Measurements from ENCODE around the gene ATP8A2.
"Not testable (repeated sequence)": the region's sequence is repeated elsewhere in the genome, so short reads cannot be mapped to it uniquely, and the experiment has no call there.

ATP8A2 gene

DNA sequence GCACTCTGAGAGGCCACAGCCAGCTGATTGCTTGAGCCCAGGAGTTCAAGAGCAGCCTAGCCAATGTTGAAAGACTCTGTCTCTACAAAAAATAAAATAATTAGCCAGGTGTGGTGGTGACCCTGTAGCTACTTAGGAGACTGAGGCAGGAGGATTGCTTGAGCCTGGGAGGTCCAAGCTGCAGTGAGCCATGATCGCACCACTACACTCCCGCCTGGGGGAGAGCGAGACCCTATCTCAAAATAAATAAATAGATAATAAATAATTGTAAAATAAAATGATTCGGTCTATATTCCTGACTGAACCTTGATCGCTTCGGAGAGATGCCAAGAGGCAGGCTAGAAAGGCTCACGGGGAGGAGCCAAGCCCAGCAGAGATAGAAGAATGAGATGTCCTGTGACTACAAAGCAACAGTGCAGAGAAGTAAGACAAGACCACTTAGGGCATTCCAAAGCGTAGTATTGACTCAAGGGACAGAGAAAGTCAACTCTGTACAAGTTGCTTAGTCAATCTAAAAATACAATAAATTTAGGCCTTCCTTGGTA is 667.2 kb downstream of the ATP8A2 start:
- DNase-seq (ENCODE audit: low spot score) = no peak

DNA sequence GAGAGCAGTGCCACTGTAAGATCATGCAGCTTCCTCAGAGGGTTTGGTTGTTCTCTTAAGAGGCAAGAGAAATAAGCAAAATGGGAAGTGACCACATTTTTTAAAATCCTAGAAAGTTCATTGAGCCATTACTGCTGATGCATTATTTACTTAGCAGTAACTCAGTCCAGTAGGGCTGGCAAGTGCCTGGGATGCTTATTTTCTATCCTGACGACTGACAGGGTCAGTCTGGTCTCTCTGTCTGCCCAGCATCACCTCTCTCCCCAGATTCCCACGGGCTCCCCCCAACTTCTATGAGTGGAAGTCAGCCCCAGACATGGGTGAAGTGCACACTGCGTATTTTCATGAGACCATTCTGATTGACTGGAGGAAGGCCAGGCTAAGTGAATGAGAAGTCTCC is 669.7 kb downstream of the ATP8A2 start:
- DNase-seq (ENCODE audit: low spot score) = no peak

DNA sequence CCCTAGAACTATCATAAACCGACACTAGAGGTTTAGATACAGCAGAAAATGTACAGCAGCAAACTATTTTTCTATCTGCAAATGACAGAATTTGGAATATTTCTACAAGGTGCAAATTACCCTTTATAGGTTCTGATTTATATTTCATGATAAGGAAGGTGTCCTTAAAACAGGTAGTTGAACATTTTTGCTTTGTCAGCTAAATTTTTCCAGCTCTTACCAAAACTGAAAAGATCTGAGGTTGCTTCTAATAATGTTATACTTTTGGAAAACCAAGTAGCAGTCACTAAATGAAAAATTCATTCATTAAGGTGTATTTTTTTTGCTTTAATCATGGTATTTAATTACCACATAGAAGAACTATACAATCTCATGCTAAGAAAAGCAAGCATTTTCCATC is 671.0 kb downstream of the ATP8A2 start:
- no peak for DNase-seq (ENCODE audit: low spot score)

DNA sequence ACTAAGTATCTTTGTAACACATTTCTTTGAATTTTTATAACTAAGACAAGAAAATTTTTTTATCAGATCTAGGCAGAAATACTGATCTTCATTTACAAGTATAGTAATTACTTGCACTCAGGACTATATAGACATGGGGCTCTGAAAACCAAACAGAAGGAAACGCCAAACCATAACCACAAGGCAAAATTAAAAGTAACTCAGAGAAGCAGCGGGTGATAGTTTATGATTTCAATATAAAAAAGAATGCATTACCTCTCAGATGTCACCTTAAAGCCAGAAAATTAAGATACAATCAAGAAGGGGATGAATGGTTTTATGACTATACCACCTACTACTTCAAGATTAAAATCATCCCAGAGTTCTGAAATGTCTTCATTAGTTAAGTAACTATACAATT is 673.4 kb downstream of the ATP8A2 start:
- no peak for DNase-seq (ENCODE audit: low spot score)

DNA sequence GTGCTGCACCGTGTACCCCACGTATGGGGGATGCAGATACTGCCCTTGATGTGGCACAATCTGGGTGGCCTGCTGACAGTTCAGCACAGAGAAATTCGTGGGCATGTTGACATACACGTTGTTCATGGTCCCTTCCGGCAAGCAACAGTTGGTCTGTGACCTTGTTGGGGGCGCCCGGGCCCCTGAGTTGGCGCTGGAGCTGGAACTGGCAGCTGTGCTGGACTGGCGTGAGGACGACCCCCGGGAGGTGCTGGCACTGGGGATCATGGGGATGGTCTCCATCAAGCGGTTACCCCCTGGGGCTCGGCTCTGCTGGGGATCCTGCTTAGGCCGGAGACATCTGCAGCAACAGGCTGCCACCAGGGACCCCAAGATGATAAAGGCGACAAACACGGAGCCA is 674.9 kb downstream of the ATP8A2 start:
- no peak for DNase-seq (ENCODE audit: low spot score)

DNA sequence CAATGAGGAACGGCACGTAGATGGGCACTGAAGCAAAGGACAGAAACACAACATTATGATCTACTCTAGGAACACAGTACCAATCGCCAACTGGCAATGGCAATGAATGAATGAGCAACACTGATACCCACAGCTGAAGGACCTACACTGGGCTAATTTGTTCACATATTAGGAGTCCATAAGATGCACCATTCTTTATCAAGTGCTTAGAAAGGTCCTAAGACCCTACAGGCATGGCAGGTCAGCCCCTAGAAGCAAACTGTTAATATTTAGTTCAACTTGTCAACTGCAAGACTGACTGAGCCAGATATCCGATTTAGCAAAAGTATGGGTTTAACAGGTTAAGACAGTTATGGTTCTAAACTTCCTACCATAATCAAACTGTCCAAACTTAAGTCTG is 675.3 kb downstream of the ATP8A2 start:
- DNase-seq (ENCODE audit: low spot score) = no peak

DNA sequence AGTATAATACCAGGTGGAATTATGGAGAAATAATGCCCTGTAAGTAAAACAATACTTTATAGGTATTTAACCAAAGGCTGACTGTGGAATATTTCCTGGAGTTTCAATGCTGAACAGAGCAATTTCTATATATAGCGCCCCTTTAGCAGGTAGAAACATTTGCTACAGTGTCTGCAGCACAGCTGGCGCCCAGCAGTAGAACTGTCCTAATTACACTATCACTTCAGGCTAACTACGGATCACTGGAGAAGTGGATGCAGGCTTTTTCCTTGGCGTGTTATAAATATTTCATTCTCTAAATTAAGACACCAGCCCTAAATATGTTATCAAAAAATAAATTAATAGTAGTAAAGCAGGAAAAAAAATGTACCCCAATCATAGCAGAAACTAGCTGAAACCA is 677.0 kb downstream of the ATP8A2 start:
- no peak for DNase-seq (ENCODE audit: low spot score)

DNA sequence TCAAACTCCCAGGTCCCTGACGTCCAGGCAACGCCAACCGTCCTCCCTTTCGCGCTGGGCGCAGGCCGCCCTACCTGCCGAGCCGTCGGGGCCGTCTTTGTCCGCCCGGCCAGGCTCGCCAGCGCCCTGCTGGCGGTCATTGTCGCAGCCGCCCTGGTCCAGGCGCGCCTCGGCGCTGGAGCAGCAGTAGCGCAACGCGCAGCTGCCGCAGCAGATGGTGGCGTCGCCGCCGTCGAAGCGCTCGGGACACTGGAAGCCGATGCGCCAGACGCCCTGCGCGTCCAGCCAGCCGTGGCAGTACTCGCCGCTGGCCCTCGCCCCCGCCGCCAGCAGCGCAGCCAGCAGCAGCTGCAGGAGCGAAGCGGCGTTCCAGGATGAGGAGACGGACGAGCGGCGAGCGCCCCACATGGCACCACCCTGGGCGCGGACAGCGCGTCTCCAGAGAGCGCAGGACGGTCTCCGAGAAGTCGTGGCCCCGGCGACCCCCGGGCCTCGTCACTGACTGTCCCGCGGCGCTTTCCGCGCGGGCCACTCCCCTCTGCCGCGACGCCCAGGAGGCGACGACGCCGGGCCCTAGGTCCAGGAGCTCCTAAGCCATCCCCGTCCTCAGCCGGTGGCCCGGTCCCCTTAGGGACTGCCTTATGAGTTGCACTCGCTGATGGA is 678.9 kb downstream of the ATP8A2 start:
- no peak for DNase-seq (ENCODE audit: low spot score)

DNA sequence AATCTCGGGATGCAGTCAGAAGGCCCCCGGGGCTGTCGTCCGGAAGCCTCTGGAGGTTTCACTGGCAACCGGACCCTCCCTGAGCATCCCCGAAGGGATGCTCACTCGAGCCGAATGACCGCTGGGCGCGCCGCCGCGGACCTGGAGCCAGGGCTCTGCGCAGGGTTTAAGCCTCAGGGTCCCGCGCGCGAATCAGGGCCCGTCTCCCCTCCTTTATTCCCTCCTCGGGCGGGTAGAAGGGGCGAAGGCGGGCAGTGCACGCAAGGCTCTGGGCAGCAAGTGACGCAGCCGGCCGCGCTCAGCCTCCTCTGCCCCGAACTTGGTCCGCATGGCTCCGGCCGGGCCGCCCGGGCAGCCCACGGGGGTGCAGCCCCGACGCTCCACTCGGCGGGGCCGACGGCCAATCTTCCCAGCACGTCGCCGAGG is 679.5 kb downstream of the ATP8A2 start:
- DNase-seq (ENCODE audit: low spot score) = no peak

DNA sequence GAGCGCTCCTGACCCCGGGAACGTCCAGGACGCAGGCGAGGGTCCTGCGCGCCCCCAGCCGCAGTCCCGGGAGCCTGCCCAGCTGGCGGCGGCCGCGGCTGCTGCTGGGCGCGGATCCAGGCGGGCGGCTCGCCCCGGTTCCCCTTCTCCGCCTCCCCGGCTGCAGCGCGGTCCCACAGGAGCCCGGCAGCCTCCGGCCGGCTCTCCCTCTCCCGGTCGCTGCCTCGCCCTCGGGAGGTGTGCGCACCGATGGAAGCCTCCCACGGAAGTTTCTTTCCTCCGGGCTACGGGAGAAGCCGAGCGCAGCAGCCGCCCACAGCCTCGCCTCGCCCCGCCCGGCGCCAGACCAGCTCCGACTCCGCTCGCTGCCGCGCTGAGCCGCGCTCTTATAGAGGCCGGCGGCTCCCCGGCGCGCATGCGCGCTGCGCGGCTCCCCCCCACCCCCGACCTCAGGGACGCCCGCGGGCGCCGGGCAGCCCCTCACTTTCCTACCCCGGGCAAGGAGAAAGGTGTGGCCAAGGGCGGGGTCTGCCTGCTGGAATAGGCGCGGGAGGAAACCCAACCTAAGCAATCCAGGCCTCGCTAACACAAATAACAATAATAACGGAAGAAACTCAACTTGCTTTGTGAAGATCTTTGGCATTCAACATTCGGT is 680.0 kb downstream of the ATP8A2 start, which contains the start of gene SHISA2:
SHISA2 (minus strand) TSS at position 360 of the 655 bp plus-strand sequence. CDS start 1,041 bp downstream, outside the sequence.
- DNase-seq (ENCODE audit: low spot score) = peak; percentile 39

DNA sequence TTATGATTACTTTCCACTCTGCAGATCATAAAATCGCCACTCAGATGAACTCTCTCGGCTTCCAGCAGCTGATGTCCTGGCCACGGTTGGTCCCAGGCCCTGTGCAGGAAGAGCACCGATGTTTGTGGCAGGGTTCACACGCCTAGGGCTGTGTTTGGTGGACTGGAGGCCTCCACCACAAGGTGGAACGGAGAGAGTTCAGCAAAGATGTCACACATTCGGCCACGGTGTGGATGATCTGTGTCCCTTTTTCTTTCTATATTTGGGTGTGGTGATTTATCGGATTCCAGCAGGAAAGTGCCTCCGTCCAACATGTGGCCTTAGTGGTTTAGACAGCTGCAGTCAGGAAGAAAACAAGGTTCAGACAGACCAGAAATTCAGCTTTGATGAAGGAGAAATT is 680.6 kb downstream of the ATP8A2 start:
- DNase-seq (ENCODE audit: low spot score) = no peak

DNA sequence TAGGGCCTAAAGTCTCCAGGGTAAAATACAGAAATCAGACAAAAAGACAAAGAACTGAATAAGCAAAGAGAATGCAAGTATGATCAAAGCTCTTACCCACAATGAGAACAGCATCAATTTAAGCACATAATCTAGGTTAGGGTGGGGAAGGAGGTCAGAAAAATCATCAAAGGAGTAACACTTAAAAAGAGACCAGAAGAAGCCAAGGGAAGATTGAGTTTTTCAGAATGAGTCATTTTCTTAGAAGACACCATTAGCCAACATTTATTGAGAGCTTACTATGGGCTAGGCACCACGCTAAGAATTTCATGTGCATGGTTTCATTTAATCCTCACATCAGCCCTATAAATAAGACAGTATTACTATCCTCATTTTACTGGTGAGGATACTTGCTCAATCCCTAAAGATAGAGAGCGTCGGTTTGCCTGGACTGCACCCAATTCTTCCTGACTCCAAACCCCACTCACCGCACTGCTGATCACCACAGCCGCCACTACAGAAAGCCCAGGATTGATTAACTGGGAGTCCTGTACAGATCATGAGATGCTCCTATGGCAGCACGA is 681.7 kb downstream of the ATP8A2 start:
- no peak for DNase-seq (ENCODE audit: low spot score)

DNA sequence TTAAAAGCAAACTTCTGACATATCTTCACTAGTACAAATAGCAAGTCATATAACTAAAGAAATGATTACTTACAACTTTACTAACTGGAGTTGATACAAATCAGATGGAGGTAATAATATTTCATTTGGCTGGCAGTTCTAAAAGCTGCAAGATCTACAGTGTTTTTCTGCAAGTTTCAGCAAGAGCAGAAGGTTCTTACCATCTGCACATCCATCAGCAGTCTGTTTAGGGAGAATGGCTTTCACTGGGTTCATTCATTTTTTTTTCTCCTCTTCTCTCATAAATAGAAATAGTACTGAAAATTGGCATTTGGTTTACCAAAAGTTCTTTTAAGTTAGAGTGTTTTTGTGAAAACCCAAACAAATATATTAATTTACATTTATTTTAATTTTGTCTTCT is 683.1 kb downstream of the ATP8A2 start:
- no peak for DNase-seq (ENCODE audit: low spot score)

DNA sequence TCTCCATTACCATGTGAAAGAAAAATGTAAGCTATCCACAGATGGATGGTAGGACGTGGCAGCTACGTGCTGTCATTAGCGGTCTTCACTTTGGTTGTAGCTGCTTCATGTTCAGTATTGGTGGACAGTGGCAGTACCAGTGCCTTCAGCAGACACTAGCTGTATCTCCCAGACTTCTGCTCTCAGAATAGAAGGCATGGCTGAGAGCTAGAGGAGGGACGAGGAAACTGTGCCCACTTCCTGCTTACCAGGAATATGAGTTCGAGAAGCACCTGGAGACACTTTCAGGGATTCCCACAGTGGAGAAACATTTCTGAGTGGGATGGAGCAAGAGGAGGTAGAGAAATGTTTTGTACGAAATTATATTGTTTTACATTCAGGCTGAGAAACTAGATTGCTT is 686.9 kb downstream of the ATP8A2 start:
- DNase-seq (ENCODE audit: low spot score) = no peak

DNA sequence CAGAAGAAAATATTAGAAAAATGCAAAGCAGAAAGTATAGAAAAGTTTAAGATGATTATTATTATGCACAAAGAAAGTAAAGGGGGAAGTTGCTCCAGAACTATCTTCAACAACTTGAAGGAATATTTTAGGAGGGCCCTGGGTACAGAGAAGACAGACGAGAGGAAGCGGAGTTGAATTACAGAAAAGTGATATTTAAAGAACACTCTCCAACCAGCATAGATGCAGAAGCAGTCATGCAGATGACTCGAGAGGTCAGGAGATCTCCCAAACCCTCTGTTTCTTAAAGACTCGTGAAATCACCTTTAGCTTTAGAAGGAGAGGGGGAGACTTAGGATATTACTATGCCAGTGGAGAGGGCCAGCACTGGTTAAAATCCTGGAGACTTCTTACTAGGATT is 688.6 kb downstream of the ATP8A2 start:
- DNase-seq (ENCODE audit: low spot score) = no peak

DNA sequence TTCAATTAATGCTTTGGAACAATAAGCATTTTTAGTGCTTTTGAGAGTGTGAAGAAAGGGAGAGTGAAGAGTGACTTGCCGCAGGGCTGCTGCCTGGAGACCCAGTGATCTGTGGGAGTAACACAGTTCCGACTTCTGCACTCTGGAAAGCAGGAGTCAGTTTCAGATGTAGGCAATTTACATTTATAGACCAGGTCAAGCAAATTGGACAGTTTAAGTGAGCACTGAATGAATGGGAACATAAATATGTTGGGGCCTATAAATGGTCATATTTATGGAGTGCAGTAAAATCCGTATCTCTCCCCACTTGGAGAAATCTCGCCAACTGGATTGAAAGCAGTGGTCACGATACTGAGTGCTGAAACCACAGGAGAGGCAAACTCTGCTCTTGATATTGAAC is 689.5 kb downstream of the ATP8A2 start:
- DNase-seq (ENCODE audit: low spot score) = no peak

DNA sequence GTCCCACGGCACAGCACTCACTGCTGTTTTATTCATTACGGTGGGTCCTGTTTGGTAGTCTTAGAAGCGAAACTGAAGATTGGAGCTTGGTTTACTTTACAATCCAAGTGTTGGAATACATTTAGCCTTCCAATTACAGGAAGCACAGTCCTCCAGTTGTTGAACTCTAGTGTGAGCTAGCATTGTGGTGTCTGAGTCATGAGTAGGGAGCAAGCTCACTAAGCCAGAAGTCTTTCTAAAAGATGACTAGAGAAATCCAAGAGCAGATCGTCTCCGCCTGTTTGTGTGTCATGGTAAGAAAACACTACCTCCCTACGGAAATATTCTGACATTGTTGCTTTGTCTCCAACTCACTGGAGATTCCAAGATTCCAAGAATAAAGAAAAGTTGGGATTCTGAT is 690.2 kb downstream of the ATP8A2 start:
- no peak for DNase-seq (ENCODE audit: low spot score)

DNA sequence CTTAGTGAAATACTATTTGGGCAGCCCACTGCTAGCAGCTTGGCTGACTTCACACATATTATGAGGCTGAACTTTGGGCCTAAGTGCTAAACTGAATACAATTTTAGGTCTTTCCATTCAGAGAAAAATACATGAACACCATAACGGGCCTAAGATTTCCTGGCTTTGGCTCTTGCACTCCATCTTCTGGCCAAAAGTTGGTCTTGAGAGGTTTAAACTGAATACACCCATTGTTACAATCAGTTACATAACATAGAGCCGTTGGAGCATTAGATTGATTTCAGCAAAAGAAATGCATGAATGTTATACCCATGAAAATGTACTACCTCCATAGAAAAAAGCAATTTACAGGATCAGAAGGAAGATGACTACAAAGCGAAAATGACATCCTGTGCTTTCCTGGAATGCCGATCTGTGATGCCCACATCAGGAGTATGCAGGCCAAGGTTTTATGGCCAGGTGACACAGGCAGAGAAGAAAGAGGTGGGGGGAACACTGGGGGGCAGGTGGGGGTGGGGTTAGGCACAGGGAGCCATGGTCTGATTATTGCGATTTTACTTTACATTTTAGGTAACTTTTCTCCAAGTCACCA is 691.2 kb downstream of the ATP8A2 start:
- peak; percentile 37 for DNase-seq (ENCODE audit: low spot score)

DNA sequence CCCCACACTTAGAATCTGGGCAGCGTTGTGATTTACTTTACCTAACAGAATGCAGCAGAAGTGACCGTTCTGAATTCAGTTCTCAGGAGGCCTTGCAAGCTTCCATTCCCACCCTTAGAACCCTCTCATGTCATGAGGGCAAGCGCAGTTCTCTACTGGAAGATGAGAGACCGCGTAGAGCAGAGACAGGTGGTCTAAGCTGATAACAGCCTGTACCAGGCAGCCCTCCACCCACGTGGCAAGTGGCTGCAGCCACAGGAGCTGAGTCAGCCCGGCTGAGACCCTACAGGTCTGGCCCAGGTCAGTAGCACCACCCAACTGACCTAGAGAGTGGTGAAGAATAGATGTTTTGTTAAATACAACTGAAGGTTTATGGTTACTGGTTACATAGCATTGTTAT is 694.7 kb downstream of the ATP8A2 start:
- not testable (repeated sequence) for DNase-seq (ENCODE audit: low spot score)

DNA sequence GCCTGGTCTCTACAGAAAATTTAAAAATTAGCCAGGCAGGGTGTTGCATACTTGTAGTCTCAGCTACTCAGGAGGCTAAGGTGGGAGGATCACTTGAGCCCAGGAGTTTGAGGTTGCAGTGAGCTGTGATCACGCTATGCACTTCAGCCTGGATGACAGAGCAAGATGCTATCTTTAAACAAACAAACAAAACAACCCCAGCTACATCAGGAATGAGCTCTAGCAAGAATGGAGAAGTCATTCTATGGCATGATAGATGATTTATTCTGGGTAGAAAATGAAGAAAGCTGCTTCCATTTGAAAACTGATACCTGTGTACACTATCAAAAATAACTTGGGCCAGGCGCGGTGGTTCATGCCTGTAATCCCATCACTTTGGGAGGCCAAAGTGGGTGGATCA is 695.8 kb downstream of the ATP8A2 start:
- no peak for DNase-seq (ENCODE audit: low spot score)

DNA sequence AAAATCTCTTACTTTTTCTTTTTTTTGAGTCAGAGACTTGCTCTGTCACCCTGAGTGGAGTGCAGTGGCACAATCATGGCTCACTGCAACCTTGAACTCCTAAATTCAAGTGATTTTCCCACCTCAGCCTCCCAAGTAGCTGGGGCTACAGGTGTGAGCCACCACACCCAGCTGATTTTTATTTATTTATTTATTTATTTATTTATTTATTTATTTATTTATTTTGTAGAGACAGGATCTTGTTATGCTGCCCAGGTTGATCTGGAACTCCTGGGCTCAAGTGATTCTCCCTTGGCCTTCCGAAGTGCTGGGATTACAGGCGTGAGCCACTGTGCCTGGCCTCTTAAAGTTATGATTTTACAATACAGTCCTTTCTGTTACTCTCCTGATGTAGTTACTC is 696.6 kb downstream of the ATP8A2 start:
- DNase-seq (ENCODE audit: low spot score) = not testable (repeated sequence)

DNA sequence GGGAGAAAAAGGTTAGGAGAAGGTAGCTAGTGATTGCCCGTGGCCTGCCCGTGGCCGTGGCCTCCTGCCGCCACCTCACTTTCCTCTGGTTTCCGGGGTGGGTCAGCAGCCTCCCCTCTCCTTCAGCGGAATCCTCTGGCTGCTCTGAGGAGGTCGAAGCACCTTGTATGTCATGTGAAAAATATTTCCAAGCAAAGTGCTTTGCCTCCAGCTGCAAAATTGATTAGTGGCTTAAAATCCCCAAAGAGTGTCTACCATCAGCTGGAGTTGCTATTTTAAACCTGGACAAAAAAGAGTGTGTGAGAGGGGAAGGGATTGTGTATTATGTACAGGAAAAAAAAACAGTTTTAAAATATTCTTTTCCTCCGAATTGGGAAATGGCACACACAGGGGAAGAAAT is 697.9 kb downstream of the ATP8A2 start:
- DNase-seq (ENCODE audit: low spot score) = not testable (repeated sequence)

DNA sequence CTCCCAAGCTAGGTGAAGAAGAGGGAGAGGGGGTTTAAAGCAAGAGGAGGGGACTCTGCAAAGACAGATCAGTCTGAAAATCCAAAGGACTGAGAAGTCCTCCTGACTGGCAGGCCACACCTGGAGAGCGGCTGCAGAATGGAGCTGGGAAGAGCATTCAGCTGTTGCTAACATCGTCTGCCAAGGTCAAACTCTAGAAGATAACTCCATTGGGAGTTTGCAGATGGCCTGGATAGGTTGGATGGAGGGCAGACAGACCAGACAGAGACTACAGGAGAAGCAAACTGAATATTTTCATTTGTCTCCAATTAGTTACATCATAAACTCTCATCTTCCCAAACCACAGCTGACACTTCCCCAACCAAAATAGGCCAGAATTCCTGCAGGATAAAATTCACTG is 699.9 kb downstream of the ATP8A2 start:
- no peak for DNase-seq (ENCODE audit: low spot score)

Measured in HuH-7 (cell line).